GM12873 (cell line): ENCODE measurements around the gene CST4.
"Not testable (repeated sequence)": the region's sequence is repeated elsewhere in the genome, so short reads cannot be mapped to it uniquely, and the experiment has no call there.

Experiments used
- TF ChIP-seq, protein P1 (sequence below): IDR thresholded peaks from 2 replicates; pipeline ENCODE4 v1.5.1; 2012; ENCODE audit warnings: low read depth, mild to moderate bottlenecking, moderate library complexity, low read length, control low read depth; ENCODE audit not compliant: insufficient read depth; ENCODE audit errors: missing control alignments

The CST4 gene, protein sequence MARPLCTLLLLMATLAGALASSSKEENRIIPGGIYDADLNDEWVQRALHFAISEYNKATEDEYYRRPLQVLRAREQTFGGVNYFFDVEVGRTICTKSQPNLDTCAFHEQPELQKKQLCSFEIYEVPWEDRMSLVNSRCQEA

DNA sequence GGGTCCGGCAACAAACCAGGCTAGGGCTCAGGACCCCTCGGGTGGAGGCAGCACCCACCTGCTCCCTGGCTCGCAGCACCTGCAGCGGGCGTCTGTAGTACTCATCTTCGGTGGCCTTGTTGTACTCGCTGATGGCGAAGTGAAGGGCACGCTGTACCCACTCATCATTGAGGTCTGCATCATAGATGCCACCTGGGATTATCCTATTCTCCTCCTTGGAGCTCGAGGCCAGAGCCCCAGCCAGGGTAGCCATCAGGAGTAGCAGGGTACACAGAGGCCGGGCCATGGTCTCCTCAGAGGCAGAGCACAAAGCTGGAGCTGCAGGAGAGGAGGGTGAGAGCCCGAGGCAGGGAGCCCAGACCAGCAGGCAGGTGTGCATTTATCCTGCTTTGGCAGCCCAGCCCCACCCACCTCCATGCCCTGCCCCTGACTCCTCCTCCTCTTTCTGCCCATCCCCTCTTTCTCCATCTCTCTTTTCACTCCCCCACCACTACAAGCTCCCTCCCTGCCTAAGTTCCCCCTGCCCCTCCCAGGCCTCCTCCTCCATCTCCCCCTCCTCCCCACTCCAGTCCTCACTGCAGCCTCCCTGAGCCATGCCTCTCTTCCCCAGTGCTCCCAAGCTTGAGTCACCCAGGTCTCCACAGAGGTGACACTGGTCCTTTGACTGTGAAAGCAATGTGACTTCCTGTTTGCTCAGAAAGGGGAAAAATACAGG is at the start of gene CST4:
CST4 (minus strand) TSS at position 355 of the 715 bp plus-strand sequence; CDS start at position 286, 69 bp downstream.
- TF ChIP-seq, protein P1, sequence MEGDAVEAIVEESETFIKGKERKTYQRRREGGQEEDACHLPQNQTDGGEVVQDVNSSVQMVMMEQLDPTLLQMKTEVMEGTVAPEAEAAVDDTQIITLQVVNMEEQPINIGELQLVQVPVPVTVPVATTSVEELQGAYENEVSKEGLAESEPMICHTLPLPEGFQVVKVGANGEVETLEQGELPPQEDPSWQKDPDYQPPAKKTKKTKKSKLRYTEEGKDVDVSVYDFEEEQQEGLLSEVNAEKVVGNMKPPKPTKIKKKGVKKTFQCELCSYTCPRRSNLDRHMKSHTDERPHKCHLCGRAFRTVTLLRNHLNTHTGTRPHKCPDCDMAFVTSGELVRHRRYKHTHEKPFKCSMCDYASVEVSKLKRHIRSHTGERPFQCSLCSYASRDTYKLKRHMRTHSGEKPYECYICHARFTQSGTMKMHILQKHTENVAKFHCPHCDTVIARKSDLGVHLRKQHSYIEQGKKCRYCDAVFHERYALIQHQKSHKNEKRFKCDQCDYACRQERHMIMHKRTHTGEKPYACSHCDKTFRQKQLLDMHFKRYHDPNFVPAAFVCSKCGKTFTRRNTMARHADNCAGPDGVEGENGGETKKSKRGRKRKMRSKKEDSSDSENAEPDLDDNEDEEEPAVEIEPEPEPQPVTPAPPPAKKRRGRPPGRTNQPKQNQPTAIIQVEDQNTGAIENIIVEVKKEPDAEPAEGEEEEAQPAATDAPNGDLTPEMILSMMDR = not testable (repeated sequence)

DNA sequence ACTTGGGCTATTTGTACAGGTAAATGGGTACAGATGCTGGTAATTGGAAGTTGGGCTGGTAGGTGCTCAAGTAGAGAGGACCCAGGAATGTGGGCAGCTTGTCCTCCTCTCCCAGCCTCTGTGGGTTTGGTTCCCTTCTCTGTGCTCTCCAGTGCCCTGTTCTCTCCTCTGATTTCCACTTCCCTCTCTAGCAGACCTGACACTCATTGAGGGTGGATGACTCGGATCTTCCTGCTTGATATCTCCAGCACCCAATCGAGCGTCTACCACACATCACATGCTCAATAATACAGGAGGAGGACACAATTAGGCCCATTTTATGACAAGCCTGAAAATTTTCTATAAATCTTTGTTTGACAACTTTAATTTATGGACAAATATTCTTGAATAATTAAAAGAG is 38.2 kb upstream of the CST4 start:
- TF ChIP-seq, protein P1 = no peak

DNA sequence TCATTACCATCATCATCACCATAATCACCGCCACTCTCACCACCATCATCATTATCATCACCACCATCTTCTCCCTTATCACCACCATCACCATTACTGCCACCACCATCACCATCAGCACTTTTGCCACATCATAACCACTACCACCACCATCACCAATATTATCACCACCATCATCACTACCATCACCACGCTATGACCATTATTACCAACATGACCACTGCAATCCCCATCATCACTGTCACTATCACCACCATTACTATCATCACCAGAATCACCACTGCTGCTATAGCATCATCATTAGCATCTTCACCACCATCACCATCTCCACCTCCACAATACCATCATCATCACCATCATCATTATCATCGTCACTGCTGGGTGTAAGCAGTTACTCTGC is 36.3 kb upstream of the CST4 start:
- TF ChIP-seq, protein P1 = no peak

DNA sequence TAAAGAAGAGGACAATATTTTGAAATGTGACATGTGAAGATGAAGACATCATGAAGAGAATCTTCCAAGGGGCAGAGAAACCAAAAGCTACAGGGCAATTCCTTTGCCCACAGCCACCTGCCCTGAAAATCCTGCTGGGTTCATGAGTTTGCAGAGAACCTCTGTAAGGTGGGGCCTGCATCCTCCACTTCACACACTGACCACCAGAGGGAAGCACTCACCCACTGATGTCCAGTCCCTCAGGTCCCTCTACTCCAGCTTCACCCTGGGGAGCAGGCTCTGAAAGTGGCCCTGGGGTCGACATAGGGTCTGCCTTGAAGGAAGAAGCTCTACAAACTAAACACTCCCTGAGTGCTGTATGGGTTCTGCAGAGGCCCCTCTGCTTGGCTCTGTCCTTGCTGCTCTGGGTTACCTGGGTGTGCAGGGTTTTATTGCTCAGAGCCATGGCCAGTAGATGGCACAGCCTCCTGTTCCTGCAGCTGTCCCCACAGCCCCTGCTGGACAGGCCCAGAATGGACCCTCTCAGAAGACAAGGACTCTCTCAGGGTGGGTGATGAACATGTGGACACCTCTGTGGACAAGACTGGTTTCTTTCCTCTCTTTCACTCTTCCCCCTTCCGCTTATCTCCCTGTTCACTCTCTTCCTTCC is 34.9 kb upstream of the CST4 start:
- TF ChIP-seq, protein P1 = peak; percentile 64

DNA sequence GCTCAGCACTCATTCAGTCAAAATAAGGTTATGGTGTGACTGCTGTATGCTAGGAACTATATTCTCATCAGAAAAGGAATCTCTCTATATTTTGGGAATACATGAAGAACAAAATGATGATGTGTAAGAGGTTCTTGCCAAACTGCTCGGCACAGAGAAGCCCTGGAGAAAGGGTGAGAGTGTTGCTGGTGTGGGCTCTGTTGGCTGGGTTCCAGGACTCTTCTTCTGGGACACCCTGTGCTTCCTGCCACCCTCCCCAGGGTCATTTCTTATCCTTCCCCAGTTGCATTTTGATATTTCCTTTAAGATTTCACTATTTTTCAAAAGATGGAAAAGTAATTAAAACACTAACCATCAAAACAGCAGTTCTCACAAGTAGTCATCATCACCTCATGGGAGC is 33.1 kb upstream of the CST4 start:
- TF ChIP-seq, protein P1 = no peak

DNA sequence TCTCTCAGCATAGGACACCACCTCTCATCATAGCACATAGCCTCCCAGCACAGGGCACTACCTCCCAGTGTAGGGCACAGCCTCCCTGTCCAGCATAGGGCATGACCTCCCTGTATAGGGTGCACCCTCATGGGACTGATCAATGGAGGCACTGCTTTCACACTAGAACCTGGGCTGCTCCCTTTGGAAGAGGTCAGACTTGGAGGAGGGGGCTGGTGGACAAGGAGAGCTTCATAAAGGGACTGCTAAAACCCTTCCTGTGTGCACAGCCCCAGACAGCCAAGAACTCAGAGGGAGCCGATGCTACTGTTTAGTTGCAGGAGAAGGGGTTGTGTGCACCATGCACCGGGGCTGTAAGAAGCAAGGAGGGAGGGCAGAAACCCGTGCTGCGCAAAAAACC is 21.9 kb upstream of the CST4 start:
- TF ChIP-seq, protein P1 = no peak

DNA sequence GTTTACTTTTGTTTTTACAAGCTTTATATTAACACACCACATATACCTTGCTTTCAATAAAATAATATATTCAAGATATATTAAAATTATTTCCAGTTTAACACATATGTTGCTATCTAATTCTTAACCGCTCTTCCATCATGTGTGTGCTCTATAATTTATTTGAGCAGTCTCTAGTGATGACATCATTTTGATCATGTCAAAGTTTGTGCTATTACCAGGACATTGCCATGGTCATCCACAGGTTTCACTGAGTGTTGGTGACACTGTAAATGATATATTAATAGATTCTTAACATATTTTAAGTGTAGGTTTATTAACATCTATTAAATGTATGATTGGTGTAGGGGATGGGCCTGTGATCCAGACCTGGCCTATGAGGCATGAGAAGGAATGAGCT is 17.1 kb upstream of the CST4 start:
- TF ChIP-seq, protein P1 = no peak
